ENCODE measurements around the gene OSBPL2.

DNA sequence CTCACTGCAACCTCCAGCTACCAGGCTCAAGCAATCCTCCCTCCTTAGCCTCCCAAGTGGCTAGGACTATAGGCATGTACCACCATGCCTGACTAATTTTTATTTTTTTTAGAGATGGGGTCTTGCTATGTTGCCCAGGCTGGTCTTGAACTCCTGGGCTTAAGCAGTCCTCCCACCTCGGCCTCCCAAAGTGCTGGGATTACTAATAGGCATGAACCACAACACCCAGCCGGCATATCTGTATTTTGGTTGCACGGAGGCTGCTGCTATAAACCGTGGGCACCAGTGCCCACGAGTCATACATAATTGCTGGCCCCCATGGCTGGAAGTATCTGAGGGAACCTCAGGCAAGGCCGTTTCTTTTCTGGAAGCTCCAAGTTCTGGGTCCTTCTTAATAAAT lies 46.1 kb downstream of the OSBPL2 start:
- TF ChIP-seq, protein P1, sequence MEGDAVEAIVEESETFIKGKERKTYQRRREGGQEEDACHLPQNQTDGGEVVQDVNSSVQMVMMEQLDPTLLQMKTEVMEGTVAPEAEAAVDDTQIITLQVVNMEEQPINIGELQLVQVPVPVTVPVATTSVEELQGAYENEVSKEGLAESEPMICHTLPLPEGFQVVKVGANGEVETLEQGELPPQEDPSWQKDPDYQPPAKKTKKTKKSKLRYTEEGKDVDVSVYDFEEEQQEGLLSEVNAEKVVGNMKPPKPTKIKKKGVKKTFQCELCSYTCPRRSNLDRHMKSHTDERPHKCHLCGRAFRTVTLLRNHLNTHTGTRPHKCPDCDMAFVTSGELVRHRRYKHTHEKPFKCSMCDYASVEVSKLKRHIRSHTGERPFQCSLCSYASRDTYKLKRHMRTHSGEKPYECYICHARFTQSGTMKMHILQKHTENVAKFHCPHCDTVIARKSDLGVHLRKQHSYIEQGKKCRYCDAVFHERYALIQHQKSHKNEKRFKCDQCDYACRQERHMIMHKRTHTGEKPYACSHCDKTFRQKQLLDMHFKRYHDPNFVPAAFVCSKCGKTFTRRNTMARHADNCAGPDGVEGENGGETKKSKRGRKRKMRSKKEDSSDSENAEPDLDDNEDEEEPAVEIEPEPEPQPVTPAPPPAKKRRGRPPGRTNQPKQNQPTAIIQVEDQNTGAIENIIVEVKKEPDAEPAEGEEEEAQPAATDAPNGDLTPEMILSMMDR (IDR thresholded peaks at IDR 0.05) = no peak
- TF ChIP-seq POLR2A (IDR thresholded peaks at IDR 0.05) = no peak

All from esophagus squamous epithelium (tissue), 4 donors.